Pulmonary artery endothelial cell (primary cell): ENCODE data around the gene LHX8. TPM values are rescaled to one million over a fixed set of nuclear protein-coding genes. Genes with fewer than 3 reads are reported as not detected.
"Not testable (repeated sequence)": the region's sequence is repeated elsewhere in the genome, so short reads cannot be mapped to it uniquely, and the experiment has no call there.

Source experiments
- DNase-seq: peaks from one replicate; pipeline ENCODE4 v3.0.0-alpha.2; 2011; ENCODE audit warnings: low read depth, low spot score
- total RNA-seq: library from RNA; depleted of rRNA; stranded (reverse); fragments of >200 nt; gene quantifications from 2 replicates; pipeline ENCODE4 v1.2.3, GENCODE V29; 2014

LHX8 gene
- total RNA-seq, 1 donor from 2014 or later = not detected

DNA sequence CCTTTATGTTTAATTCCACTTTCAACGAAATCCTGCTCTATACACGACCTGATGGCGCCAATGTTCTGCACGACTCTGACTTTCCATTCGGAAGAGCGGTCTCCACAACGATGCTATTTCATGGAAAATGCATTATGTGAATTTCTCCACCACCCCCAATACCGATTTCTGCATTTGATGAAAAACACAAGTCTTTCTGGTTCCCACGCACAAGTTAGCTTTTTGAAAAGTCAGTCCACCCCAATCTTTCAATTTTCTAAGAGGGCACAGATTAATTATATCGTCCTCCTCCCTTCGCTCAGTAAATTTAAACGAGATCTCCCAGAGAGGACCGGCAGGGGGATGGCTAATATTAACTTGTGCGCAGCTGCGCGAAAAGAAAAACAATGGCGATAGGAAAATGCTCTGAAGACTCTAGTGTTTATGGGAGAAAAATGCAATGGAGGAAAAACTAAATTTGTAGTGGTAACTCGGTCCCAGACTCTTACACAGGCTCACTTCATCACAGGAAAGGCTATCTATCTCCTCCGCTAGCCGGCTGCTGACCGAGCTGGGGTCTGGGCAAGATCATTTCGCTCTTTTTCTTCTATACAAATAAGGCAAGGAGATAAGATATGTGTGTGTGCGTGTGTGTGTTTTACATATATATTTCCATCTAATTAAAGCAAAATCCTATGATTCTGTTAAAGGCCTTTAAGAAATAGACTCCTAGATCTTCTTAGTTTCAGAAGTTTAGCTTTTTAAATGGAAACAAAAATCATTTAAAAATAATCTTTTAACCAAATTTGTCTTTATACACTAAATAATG, 1.2 kb upstream of the LHX8 start:
- DNase-seq = no peak

DNA sequence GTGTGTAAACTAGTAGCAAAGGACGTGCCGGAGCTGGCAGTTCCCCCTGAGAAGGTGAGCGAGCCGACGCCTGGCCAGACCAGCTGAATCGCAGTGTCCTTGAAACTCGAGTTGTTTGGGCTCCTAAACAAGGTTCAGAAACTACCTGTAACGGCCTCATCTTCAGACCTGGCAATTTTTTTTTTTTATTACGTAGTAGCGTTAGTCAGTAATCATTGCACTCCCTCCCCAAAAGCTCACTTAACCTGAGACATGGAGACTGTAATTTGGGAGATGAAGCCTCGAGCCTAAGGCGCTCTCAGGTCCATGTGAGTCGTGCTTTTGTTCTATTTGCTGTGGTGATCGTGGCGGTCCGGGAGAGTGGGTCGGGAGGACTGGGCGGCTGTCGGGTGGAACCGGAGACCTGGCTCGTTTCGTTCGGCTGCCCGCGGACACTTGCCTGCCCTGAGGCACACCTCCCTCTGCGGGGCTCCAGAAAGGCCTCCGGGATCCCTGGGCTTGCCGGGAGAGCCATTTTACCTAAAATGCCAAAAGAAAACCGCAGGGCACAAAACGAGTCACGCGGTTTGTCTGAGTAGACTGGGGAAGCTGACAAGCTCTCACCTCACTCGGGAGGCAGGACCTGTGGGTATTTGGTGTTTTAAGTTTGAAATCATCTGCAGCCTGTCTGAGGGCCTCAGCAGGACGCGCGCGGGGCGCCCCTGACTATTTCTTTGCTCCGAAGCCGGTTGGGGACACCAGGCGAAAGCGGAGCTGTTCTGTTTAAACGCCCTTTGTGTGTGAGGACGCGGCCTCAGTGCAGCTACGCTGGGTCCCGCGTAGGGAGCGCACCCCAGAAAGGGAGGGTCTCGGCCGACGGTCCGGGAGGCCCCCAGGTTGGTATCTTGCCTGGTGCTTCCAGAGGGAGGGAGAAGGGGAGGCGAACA, 722 bp downstream of the LHX8 start:
- no peak for DNase-seq

- no peak for DNase-seq
These were observed 1.5 kb downstream of the LHX8 start for GRCh38 chr1:75135573-75136194.

- no peak for DNase-seq
These were observed 2.1 kb downstream of the LHX8 start for GRCh38 chr1:75136195-75136815.

DNA sequence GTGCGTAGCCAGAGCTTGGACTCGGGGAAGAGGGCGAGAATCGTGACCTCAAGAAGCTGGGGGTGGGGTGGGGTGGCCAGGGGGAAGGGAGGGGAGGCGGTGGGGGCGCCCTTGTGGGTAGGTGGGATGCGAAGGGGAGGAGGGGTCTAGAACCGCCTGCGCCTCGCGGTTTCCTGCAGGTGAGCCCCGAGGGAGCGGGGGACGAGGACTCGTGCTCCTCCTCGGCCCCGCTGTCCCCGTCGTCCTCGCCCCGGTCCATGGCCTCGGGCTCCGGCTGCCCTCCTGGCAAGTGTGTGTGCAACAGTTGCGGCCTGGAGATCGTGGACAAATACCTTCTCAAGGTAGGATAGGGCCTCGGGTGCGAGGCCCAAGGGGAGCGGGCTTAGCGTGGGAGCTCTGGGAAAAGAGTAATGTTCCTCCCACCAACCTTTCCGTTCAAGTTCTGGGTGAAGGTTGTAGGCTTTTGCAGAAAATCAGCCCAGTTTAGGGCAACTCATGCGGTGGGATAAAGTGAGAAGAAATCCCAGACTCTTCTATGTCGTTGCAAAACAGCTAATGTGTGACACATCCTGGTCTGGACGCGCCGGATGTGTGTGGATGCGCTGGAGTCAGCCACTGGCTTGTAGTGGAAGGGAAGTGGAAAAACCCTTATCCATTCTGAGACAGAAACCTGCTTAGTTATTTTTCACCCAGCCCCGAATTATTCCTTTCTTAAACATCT, 2.9 kb downstream of the LHX8 start:
- no peak for DNase-seq

GRCh38 chr1:75152092-75152491, 17.9 kb downstream of the LHX8 start:
- DNase-seq = no peak

DNA sequence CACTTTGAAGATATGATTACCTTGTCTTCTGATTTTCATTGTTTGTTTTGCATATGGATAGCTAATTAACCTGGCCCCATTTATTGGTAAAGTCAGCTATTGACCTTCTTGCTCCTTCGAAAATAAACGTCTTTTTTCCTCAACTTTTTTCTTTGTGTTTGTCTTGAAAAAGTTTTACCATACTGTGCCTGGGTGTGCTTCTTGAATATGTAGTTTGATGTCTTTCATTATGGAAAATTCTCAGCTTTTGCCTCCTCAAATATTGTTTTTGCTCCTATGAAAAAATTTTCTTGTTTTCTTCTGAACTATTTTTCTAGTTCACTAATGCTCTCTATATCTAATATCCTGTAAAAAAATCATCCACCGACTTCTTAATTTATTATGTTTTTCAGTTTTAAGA, 25.0 kb downstream of the LHX8 start:
- no peak for DNase-seq

DNA sequence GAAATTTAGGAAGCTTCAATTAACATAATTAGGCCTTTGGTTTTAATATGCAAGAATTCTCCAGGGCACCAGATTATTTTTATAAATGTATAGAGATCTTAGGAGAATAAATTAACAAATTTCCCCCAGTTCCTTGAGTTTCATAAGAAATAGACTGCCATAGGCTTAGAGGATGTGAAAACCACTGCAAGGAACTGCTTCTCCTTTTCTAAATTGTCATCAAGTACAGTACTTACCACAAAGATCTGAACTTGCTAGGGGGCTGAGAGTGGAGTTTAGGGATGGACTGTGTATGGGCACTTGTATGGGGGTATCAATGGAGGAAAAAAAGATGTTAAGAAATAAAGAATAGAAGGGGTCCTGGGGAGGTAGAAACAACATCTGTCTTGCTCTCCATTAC, 31.1 kb downstream of the LHX8 start:
- DNase-seq = no peak

GRCh38 chr1:75166821-75167220, 32.6 kb downstream of the LHX8 start:
- DNase-seq = no peak

DNA sequence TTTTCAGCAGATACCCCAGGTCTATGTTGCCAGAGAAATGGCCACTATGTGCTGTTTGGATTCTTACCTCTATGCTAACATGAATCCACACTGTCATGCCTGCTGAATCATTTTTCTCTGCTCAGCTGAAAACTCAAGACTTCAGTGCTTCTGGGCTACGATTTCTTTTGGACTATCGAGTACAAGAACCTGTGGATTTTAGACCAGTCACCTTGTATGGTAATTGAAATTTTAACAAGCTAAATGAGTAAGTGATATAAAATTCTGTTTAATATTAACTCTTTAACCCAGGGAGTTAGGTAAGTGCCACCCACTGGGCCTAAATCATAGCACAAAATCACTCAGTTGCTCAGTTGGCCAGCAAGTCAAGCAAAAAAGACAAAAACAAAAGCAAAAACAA, 35.8 kb downstream of the LHX8 start:
- no peak for DNase-seq

DNA sequence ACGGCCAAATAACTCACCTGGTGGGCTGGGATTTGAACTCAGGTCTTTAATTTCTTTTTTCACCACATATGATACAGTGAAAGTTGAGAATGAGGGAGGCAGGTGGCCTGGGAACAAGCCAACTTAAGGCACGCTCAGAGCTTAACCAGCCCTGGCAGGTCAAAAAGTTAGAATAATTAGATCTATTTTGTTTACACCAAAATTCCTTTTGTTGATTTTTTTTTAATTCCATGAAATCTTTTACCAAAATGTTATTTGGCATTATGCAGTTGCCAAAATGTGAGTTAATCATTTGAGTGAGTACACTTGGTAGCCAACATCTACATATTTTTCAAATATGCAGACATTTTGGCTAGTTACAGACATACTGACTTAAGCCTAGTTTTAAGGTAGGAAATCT, 36.8 kb downstream of the LHX8 start:
- DNase-seq = no peak

DNA sequence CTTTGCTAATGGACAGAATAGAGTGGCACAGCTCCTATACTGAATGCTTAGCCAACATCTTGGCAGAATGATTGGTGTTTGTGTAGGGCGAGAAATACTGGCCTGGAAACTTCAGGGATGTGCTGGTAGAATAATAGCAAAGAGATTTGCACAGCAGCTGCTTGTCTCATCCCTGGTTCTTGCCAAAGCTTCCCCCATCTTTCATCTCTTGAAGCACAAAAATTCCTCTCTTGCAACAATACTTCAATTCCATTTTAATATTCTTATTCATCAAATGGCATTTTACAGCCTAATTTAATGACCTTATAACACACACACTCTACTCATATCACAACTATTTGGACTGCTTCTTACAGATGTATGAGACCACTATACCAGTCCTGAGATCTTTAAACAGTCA, 37.7 kb downstream of the LHX8 start:
- no peak for DNase-seq

DNA sequence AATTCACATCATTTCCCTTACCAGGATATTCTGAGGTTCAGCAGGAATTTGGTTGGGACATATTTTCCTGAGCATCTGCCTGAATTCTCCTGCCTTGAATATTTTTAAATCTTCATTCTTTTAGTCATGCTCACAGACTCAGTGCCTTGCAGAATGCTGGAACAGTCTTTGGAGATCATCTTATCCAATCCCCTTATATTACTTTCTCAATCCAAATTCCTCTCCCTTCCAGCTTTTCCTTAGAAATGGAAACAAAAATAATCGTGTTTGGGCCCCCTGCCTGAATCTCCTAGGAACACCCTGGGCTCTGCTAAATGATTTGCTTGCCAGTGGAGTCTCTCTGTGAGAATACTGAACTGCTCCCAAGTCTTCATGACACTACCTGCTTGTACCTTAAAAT, 38.4 kb downstream of the LHX8 start:
- DNase-seq = no peak

- no peak for DNase-seq
These were observed 40.0 kb downstream of the LHX8 start for GRCh38 chr1:75174031-75174760.

DNA sequence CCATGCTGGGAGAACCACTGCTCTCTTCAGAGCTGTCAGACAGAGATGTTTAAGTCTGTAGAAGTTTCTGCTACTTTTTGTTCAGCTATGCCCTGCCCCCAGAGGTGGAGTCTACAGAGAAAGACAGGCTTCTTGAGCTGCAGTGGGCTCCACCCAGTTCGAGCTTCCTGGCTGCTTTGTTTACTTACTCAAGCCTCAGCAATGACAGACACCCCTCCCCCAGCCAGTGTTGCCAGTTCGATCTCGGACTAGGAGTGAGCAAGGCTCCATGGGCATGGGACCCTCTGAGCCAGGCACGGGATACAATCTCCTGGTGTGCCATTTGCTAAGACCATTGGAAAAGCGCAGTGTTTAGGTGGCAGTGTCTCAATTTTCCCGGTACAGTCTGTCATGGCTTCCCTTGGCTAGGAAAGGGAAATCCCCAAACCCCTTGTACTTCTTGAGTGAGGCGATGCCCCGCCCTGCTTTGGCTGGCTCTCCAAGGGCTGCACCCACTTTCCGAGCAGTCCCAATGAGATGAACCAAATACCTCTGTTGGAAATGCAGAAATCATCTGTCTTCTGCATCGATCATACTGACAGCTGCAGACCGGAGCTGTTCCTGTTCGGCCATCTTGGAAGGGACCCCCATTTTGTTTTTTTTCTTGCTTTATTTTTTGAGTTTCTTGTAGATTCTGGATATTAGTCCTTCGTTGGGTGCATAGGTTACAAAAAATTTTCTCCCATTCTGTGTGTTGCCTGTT, 47.2 kb downstream of the LHX8 start:
- not testable (repeated sequence) for DNase-seq

DNA sequence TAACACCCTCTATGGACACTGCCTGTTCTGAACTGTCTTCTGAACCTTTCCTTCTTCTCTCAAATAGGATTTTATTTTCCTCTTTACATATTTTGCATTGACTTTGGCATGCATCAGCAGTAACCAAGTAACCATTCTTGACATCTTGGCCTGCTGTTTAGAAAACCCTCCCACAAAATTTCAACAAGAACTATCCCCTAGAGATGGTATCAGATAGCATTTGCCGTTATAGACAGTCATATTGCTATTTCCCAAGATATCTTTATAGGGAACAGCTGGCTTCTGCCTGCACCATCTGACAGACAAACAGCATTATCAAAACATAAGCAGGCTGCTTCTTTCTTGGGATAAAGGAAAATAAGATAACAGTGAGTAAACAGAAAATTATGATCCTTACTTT, 54.7 kb downstream of the LHX8 start:
- no peak for DNase-seq

DNA sequence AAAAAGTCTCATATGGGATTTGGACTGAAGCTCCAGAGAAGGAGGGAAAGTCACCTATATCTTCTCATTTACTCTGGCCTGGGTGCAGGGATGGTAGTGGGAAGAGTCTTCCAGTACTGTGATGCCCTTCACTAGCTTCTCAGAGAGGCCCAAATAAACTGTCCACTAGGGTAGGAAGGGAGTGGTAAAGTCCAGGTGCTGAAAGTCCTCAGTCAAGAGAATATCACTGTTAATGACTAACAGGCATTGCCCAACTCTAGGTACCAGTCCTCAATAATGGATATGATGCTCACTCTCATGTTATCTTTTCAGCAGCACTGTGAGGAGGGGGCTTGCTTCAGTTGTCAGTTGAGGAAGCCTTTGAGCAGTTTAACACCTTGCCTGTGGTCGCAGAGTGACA, 64.0 kb downstream of the LHX8 start:
- DNase-seq = no peak

DNA sequence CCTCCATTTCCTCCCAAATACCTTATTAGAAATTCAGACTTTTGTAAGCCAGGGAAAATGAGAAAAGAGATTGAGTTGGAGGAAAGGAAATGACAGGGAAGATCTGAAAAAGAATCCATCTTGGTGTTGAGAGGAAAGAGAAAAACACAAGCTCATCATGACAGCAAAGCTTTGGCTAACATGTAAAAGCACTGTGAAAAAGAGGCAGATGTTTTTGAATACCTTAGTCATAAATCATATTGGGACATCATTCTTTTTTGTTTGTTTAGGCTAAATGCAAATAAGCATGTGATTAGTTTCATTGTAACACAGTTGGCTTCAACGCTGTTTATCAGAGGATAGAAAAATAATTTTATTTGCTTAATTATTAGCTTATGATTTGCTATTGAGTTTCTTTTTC, 64.6 kb downstream of the LHX8 start:
- no peak for DNase-seq

GRCh38 chr1:75202751-75203150, 68.6 kb downstream of the LHX8 start:
- no peak for DNase-seq
